GM23338 (cell line): ENCODE measurements around the gene SLC25A36. TPM values are rescaled to one million over a fixed set of nuclear protein-coding genes. Genes with fewer than 3 reads are reported as not detected.
"Not testable (repeated sequence)": the region's sequence is repeated elsewhere in the genome, so short reads cannot be mapped to it uniquely, and the experiment has no call there.

Experiments used
- ATAC-seq: fragments of 200-7000 bp; cut with Tn5 transposase; 3 replicates; pipeline ENCODE4 v1.9.1; 2020
- DNase-seq: peaks from one replicate; pipeline ENCODE4 v3.0.0-alpha.2; 2015; ENCODE audit warnings: low spot score
- H2AFZ ChIP-seq: fragments of 200-600 bp; sonication (generic); 2 replicates; pipeline ENCODE4 v1.8.0; 2016; ENCODE audit warnings: antibody characterized with exemption, mild to moderate bottlenecking, moderate library complexity
- H3F3A ChIP-seq: fragments of 200-600 bp; sonication (generic); replicated peaks from 2 replicates; pipeline ENCODE4 v1.8.0; 2017; ENCODE audit warnings: antibody characterized with exemption, mixed run types, low read depth
- H3K27ac ChIP-seq: fragments of 200-600 bp; sonication (generic); 2 replicates; pipeline ENCODE4 v1.6.1; 2016; ENCODE audit warnings: low read depth
- H3K27me3 ChIP-seq: fragments of 200-600 bp; sonication (generic); 2 replicates; pipeline ENCODE4 v1.8.0; 2016; ENCODE audit warnings: mild to moderate bottlenecking, mixed run types, moderate library complexity; ENCODE audit not compliant: insufficient read depth
- H3K36me3 ChIP-seq: fragments of 200-600 bp; sonication (generic); 2 replicates; pipeline ENCODE4 v1.8.0; 2016; ENCODE audit warnings: mild to moderate bottlenecking; ENCODE audit not compliant: insufficient read depth
- H3K4me1 ChIP-seq: fragments of 200-600 bp; sonication (generic); 2 replicates; pipeline ENCODE4 v1.8.0; 2016; ENCODE audit warnings: mild to moderate bottlenecking, moderate library complexity; ENCODE audit not compliant: insufficient read depth
- H3K4me2 ChIP-seq: fragments of 200-600 bp; sonication (generic); 2 replicates; pipeline ENCODE4 v1.7.1; 2017; ENCODE audit warnings: mixed run types
- H3K4me3 ChIP-seq: fragments of 200-600 bp; sonication (generic); 2 replicates; pipeline ENCODE4 v1.6.1; 2016; ENCODE audit warnings: mixed run types
- H3K79me2 ChIP-seq: fragments of 200-600 bp; sonication (generic); replicated peaks from 2 replicates; pipeline ENCODE4 v1.8.0; 2017; ENCODE audit warnings: mild to moderate bottlenecking; ENCODE audit not compliant: insufficient read depth
- H3K9me2 ChIP-seq: fragments of 200-600 bp; sonication (generic); 2 replicates; pipeline ENCODE4 v1.8.0; 2017; ENCODE audit not compliant: insufficient read depth
- H4K20me1 ChIP-seq: fragments of 200-600 bp; sonication (generic); replicated peaks from 2 replicates; pipeline ENCODE4 v1.8.0; 2017; ENCODE audit warnings: mild to moderate bottlenecking; ENCODE audit not compliant: insufficient read depth
- H3K27ac Mint-ChIP-seq: 2 replicates; pipeline ENCODE4 v1.8.0; 2020; ENCODE audit warnings: inconsistent platforms, mild to moderate bottlenecking, moderate library complexity, mixed read lengths
- H3K27me3 Mint-ChIP-seq: 3 replicates; pipeline ENCODE4 v1.8.0; 2022; ENCODE audit warnings: low read depth, mild to moderate bottlenecking, moderate library complexity, mixed read lengths, inconsistent platforms; ENCODE audit not compliant: insufficient read depth, poor library complexity
- H3K36me3 Mint-ChIP-seq: 3 replicates; pipeline ENCODE4 v1.8.0; 2021; ENCODE audit warnings: low read depth, mild to moderate bottlenecking, inconsistent platforms, moderate library complexity, mixed read lengths
- H3K4me1 Mint-ChIP-seq: 3 replicates; pipeline ENCODE4 v1.8.0; 2020; ENCODE audit warnings: mild to moderate bottlenecking, inconsistent platforms, mixed read lengths
- H3K4me3 Mint-ChIP-seq: 3 replicates; pipeline ENCODE4 v1.8.0; 2021; ENCODE audit warnings: moderate library complexity, mild to moderate bottlenecking, inconsistent platforms, mixed read lengths
- H3K9me3 Mint-ChIP-seq: 3 replicates; pipeline ENCODE4 v1.8.0; 2020; ENCODE audit warnings: moderate library complexity, mild to moderate bottlenecking, inconsistent platforms, mixed read lengths
- CREB1 ChIP-seq: fragments of 250-450 bp; sonication (Bioruptor Pico); IDR thresholded peaks from 2 replicates; pipeline ENCODE4 v1.5.0; 2020; ENCODE audit warnings: low read depth, mild to moderate bottlenecking, moderate library complexity
- EZH2phosphoT487 ChIP-seq: fragments of 200-600 bp; sonication (generic); IDR thresholded peaks from one replicate; pipeline ENCODE4 v1.8.1; 2018; ENCODE audit warnings: antibody characterized with exemption; ENCODE audit not compliant: unreplicated experiment
- JUNB ChIP-seq: IDR thresholded peaks from one replicate; pipeline ENCODE4 v1.6.1; 2016; ENCODE audit warnings: antibody characterized with exemption; ENCODE audit not compliant: unreplicated experiment
- NANOG ChIP-seq: IDR thresholded peaks from 2 replicates; pipeline ENCODE4 v1.6.1; 2016; ENCODE audit warnings: antibody characterized with exemption, borderline replicate concordance
- STAT1 ChIP-seq: IDR thresholded peaks from one replicate; pipeline ENCODE4 v1.6.1; 2016; ENCODE audit warnings: antibody characterized with exemption; ENCODE audit not compliant: unreplicated experiment
- ZNF331 ChIP-seq: fragments of 250-450 bp; sonication (Bioruptor Pico); IDR thresholded peaks from 2 replicates; pipeline ENCODE4 v1.5.0; 2020; ENCODE audit warnings: low read depth, mild to moderate bottlenecking, moderate library complexity
- polyA plus RNA-seq: library from polyadenylated mRNA; unstranded; fragments of >200 nt; fragmentation: Nextera tagmentation; extraction: Ambion mirVana; gene quantifications from 2 replicates; pipeline ENCODE4 v1.2.1, GENCODE V29; 2016
- total RNA-seq: library from RNA; depleted of rRNA; stranded (reverse); fragments of >200 nt; shearing (Covaris generic); gene quantifications from 2 replicates; pipeline ENCODE4 v1.2.3, GENCODE V29; 2014
- TF ChIP-seq, protein P1 (sequence below): fragments of 250-450 bp; sonication (Bioruptor Pico); IDR thresholded peaks from 2 replicates; pipeline ENCODE4 v1.5.0; 2020; ENCODE audit warnings: mild to moderate bottlenecking, moderate library complexity
- TF ChIP-seq, protein P2 (sequence below): IDR thresholded peaks from one replicate; pipeline ENCODE4 v1.6.1; 2018; ENCODE audit warnings: antibody characterized with exemption; ENCODE audit not compliant: unreplicated experiment

SLC25A36 gene
- total and polyA plus RNA-seq, 2 experiments from 2014 or later, result 113 to 123 TPM

DNA sequence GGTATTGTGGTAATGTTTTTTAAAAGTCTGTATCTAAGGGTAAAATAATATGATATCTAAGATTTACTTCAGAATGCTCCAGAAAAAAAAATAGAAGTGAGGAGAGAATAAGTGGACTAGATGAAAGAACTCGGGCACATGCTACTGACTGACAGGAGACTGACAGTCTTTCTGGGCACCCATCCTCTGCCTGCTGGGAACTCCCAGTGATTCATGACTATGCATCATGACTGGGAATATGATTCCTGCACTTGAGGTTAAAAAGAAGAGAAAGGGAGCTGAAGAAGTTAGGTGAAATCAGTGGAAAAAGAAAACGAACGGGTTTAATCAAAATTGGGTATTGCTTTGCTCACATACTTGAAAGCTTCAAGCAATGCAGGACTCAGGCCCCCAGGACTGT is 73.8 kb downstream of the SLC25A36 start:
- H3K27me3 Mint-ChIP-seq, result peaks cover 3% of the 10 kb centered on the region
- H3K36me3 ChIP-seq, result no peaks in the 10 kb centered on the region
- H3K36me3 Mint-ChIP-seq, result no peaks in the 10 kb centered on the region
- H3K4me2 ChIP-seq, result no peak overlapping the region
- H3K27ac ChIP-seq, result no peak overlapping the region
- TF ChIP-seq CREB1 (CRISPR knock-in tag), result no peak
- no peak for TF ChIP-seq NANOG
- TF ChIP-seq, protein P1, sequence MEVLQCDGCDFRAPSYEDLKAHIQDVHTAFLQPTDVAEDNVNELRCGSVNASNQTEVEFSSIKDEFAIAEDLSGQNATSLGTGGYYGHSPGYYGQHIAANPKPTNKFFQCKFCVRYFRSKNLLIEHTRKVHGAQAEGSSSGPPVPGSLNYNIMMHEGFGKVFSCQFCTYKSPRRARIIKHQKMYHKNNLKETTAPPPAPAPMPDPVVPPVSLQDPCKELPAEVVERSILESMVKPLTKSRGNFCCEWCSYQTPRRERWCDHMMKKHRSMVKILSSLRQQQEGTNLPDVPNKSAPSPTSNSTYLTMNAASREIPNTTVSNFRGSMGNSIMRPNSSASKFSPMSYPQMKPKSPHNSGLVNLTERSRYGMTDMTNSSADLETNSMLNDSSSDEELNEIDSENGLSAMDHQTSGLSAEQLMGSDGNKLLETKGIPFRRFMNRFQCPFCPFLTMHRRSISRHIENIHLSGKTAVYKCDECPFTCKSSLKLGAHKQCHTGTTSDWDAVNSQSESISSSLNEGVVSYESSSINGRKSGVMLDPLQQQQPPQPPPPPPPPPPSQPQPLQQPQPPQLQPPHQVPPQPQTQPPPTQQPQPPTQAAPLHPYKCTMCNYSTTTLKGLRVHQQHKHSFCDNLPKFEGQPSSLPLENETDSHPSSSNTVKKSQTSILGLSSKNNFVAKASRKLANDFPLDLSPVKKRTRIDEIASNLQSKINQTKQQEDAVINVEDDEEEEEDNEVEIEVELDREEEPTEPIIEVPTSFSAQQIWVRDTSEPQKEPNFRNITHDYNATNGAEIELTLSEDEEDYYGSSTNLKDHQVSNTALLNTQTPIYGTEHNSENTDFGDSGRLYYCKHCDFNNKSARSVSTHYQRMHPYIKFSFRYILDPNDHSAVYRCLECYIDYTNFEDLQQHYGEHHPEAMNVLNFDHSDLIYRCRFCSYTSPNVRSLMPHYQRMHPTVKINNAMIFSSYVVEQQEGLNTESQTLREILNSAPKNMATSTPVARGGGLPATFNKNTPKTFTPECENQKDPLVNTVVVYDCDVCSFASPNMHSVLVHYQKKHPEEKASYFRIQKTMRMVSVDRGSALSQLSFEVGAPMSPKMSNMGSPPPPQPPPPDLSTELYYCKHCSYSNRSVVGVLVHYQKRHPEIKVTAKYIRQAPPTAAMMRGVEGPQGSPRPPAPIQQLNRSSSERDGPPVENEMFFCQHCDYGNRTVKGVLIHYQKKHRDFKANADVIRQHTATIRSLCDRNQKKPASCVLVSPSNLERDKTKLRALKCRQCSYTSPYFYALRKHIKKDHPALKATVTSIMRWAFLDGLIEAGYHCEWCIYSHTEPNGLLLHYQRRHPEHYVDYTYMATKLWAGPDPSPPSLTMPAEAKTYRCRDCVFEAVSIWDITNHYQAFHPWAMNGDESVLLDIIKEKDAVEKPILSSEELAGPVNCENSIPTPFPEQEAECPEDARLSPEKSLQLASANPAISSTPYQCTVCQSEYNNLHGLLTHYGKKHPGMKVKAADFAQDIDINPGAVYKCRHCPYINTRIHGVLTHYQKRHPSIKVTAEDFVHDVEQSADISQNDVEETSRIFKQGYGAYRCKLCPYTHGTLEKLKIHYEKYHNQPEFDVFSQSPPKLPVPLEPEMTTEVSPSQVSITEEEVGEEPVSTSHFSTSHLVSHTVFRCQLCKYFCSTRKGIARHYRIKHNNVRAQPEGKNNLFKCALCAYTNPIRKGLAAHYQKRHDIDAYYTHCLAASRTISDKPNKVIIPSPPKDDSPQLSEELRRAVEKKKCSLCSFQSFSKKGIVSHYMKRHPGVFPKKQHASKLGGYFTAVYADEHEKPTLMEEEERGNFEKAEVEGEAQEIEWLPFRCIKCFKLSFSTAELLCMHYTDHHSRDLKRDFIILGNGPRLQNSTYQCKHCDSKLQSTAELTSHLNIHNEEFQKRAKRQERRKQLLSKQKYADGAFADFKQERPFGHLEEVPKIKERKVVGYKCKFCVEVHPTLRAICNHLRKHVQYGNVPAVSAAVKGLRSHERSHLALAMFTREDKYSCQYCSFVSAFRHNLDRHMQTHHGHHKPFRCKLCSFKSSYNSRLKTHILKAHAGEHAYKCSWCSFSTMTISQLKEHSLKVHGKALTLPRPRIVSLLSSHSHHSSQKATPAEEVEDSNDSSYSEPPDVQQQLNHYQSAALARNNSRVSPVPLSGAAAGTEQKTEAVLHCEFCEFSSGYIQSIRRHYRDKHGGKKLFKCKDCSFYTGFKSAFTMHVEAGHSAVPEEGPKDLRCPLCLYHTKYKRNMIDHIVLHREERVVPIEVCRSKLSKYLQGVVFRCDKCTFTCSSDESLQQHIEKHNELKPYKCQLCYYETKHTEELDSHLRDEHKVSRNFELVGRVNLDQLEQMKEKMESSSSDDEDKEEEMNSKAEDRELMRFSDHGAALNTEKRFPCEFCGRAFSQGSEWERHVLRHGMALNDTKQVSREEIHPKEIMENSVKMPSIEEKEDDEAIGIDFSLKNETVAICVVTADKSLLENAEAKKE (CRISPR knock-in tag), result no peak
- TF ChIP-seq JUNB, result no peak
- TF ChIP-seq, protein P2, sequence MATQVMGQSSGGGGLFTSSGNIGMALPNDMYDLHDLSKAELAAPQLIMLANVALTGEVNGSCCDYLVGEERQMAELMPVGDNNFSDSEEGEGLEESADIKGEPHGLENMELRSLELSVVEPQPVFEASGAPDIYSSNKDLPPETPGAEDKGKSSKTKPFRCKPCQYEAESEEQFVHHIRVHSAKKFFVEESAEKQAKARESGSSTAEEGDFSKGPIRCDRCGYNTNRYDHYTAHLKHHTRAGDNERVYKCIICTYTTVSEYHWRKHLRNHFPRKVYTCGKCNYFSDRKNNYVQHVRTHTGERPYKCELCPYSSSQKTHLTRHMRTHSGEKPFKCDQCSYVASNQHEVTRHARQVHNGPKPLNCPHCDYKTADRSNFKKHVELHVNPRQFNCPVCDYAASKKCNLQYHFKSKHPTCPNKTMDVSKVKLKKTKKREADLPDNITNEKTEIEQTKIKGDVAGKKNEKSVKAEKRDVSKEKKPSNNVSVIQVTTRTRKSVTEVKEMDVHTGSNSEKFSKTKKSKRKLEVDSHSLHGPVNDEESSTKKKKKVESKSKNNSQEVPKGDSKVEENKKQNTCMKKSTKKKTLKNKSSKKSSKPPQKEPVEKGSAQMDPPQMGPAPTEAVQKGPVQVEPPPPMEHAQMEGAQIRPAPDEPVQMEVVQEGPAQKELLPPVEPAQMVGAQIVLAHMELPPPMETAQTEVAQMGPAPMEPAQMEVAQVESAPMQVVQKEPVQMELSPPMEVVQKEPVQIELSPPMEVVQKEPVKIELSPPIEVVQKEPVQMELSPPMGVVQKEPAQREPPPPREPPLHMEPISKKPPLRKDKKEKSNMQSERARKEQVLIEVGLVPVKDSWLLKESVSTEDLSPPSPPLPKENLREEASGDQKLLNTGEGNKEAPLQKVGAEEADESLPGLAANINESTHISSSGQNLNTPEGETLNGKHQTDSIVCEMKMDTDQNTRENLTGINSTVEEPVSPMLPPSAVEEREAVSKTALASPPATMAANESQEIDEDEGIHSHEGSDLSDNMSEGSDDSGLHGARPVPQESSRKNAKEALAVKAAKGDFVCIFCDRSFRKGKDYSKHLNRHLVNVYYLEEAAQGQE, result no peak
- no peak for TF ChIP-seq STAT1
- TF ChIP-seq EZH2phosphoT487, result no peak
- TF ChIP-seq ZNF331 (CRISPR knock-in tag), result no peak
- H3K9me3 Mint-ChIP-seq, result 0 out of 3 replicates have a peak, but pooled peaks cover 3% of the 10 kb centered on the region
- H3K9me2 ChIP-seq, result 0 out of 2 replicates have a peak, but pooled peaks cover 3% of the 10 kb centered on the region
- no peak overlapping the region for H2AFZ ChIP-seq
- H3K27ac Mint-ChIP-seq, result no peak overlapping the region
- no peak overlapping the region for H3K4me3 ChIP-seq
- ATAC-seq (no peak), DNase-seq (no peak)
- H3F3A ChIP-seq, result no peaks in the 10 kb centered on the region
- H3K4me3 Mint-ChIP-seq, result no peak overlapping the region
- peaks cover 15% of the 10 kb centered on the region for H3K4me1 Mint-ChIP-seq
- H3K4me1 ChIP-seq, result peaks cover 7% of the 10 kb centered on the region; the same call in 1 of the 2 replicates
- H3K27me3 ChIP-seq, result no peaks in the 10 kb centered on the region
- no peaks in the 10 kb centered on the region for H3K79me2 ChIP-seq
- H4K20me1 ChIP-seq, result no peaks in the 10 kb centered on the region

DNA sequence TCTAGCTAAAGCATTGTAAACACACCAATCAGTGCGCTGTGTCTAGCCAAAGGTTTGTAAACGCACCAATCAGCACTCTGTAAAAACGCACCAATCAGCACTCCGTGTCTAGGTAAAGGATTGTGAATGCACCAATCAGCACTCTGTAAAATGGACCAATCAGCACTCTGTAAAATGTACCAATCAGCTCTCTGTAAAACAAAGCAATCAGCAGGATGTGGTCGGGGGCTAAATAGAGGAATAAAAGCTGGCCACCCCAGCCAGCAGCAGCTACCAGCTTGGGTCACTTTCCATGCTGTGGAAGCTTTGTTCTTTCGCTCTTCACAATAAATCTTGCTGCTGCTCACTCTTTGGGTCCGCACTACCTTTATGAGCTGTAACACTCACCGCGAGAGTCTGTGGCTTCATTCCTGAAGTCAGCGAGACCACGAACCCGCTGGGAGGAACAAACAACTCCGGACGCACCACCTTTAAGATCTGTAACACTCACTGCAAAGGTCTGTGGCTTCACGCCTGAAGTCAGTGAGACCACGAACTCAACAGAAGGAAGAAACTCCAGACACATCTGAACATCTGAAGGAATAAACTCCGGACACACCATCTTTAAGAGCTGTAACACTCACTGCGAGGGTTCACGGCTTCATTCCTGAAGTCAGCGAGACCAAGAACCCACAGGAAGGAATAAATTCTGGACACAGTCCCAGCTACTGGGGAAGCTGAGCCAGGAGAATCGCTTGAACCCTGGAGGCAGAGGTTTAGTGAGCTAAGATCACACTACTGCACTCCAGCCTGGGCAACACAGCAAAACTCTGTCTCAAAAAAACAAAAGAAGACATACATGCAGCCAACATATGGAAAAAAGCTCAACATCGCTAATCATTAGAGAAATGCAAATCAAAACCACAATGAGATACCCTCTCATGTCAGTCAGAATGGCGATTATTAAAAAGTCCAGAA is 76.0 kb downstream of the SLC25A36 start:
- H3K4me1 Mint-ChIP-seq, H3K4me1 ChIP-seq, H3K4me2 ChIP-seq, H3K27ac Mint-ChIP-seq, H3K27me3 ChIP-seq, H3K36me3 ChIP-seq, H3K9me3 Mint-ChIP-seq, H3K27ac ChIP-seq, H2AFZ ChIP-seq, H3K4me3 ChIP-seq, H3K79me2 ChIP-seq, ATAC-seq, H3F3A ChIP-seq, H3K9me2 ChIP-seq, H4K20me1 ChIP-seq, H3K27me3 Mint-ChIP-seq, H3K4me3 Mint-ChIP-seq, H3K36me3 Mint-ChIP-seq, DNase-seq: not testable (repeated sequence)
